Neural progenitor cell (in vitro differentiated cells): ENCODE data around the gene CNR2. TPM values are rescaled to one million over a fixed set of nuclear protein-coding genes. Genes with fewer than 3 reads are reported as not detected.

Experiments used
- DNase-seq: peaks from one replicate; pipeline ENCODE4 v3.0.0-alpha.2; 2016; ENCODE audit warnings: low spot score
- H2AFZ ChIP-seq: fragments of 200-600 bp; sonication (generic); replicated peaks from 2 replicates; pipeline ENCODE4 v1.6.1; 2016; ENCODE audit warnings: antibody characterized with exemption
- H3F3A ChIP-seq: fragments of 200-600 bp; sonication (generic); 2 replicates; pipeline ENCODE4 v1.6.1; 2016; ENCODE audit warnings: antibody characterized with exemption, low read depth
- H3K27ac ChIP-seq: fragments of 200-600 bp; sonication (generic); 2 replicates; pipeline ENCODE4 v1.5.1; 2016; ENCODE audit warnings: mild to moderate bottlenecking
- H3K27me3 ChIP-seq: fragments of 200-600 bp; sonication (generic); 2 replicates; pipeline ENCODE4 v1.6.1; 2016; ENCODE audit warnings: mild to moderate bottlenecking, moderate library complexity
- H3K36me3 ChIP-seq: fragments of 200-600 bp; sonication (generic); 2 replicates; pipeline ENCODE4 v1.5.1; 2016
- H3K4me1 ChIP-seq: fragments of 200-600 bp; sonication (generic); 2 replicates; pipeline ENCODE4 v1.6.1; 2016; ENCODE audit warnings: mixed run types
- H3K4me2 ChIP-seq: fragments of 200-600 bp; sonication (generic); 2 replicates; pipeline ENCODE4 v1.6.1; 2016
- H3K4me3 ChIP-seq: fragments of 200-600 bp; sonication (generic); 2 replicates; pipeline ENCODE4 v1.5.1; 2016
- H3K79me2 ChIP-seq: fragments of 200-600 bp; sonication (generic); 2 replicates; pipeline ENCODE4 v1.6.1; 2016; ENCODE audit warnings: low read depth
- H3K9ac ChIP-seq: fragments of 200-600 bp; sonication (generic); 2 replicates; pipeline ENCODE4 v1.6.1; 2016
- H3K9me3 ChIP-seq: fragments of 200-600 bp; sonication (generic); 2 replicates; pipeline ENCODE4 v1.5.1; 2016; ENCODE audit warnings: low read depth
- H4K20me1 ChIP-seq: fragments of 200-600 bp; sonication (generic); 2 replicates; pipeline ENCODE4 v1.6.1; 2016; ENCODE audit warnings: low read depth
- H3K27ac Mint-ChIP-seq: 3 replicates; pipeline ENCODE4 v1.8.0; 2021; ENCODE audit warnings: mixed read lengths
- H3K27me3 Mint-ChIP-seq: 2 replicates; pipeline ENCODE4 v1.8.0; 2022; ENCODE audit warnings: low read depth, mild to moderate bottlenecking, inconsistent platforms, moderate library complexity, mixed read lengths; ENCODE audit not compliant: insufficient read depth
- H3K36me3 Mint-ChIP-seq: 3 replicates; pipeline ENCODE4 v1.8.0; 2021; ENCODE audit warnings: mixed read lengths
- H3K4me1 Mint-ChIP-seq: 3 replicates; pipeline ENCODE4 v1.8.0; 2021; ENCODE audit warnings: mixed read lengths
- H3K4me3 Mint-ChIP-seq: 3 replicates; pipeline ENCODE4 v1.8.0; 2021; ENCODE audit warnings: mild to moderate bottlenecking, moderate library complexity, mixed read lengths
- H3K9me3 Mint-ChIP-seq: 3 replicates; pipeline ENCODE4 v1.8.0; 2020; ENCODE audit warnings: mixed read lengths
- CTCF ChIP-seq: fragments of 200-600 bp; sonication (generic); IDR thresholded peaks from 2 replicates; pipeline ENCODE4 v1.5.1; 2017; ENCODE audit warnings: antibody characterized with exemption, mild to moderate bottlenecking
- EZH2 ChIP-seq: fragments of 200-600 bp; sonication (generic); IDR thresholded peaks from 2 replicates; pipeline ENCODE4 v1.6.1; 2017; ENCODE audit warnings: antibody characterized with exemption, mild to moderate bottlenecking, moderate library complexity
- EZH2phosphoT487 ChIP-seq: fragments of 200-600 bp; sonication (generic); IDR thresholded peaks from 2 replicates; pipeline ENCODE4 v1.6.1; 2017; ENCODE audit warnings: antibody characterized with exemption
- total RNA-seq: library from RNA; depleted of rRNA; stranded (reverse); fragments of >200 nt; gene quantifications from 2 replicates; pipeline ENCODE4 v1.2.3, GENCODE V29; 2015; ENCODE audit warnings: low replicate concordance

Gene CNR2
- total RNA-seq, 1 donor from 2014 or later: not detected

- Histone ChIP-seq H4K20me1 (no peaks in the 10 kb centered on the region), H3K4me3 (no peak overlapping the region), H3K79me2 (no peaks in the 10 kb centered on the region), H3F3A (no peaks in the 10 kb centered on the region), H3K9ac (no peak overlapping the region), H3K27ac (no peak overlapping the region), H3K27me3 (peaks cover 10% of the 10 kb centered on the region), H3K4me1 (no peaks in the 10 kb centered on the region), H3K36me3 (no peaks in the 10 kb centered on the region), H3K4me2 (no peak overlapping the region), H2AFZ (no peak overlapping the region), H3K9me3 (no peaks in the 10 kb centered on the region)
- H3K27me3 Mint-ChIP-seq: peaks cover 9% of the 10 kb centered on the region
- H3K4me1 Mint-ChIP-seq: peaks cover 5% of the 10 kb centered on the region
- peaks cover 4% of the 10 kb centered on the region for H3K9me3 Mint-ChIP-seq
- no peak for TF ChIP-seq CTCF
- no peak for TF ChIP-seq EZH2phosphoT487
- TF ChIP-seq EZH2: no peak
- no peak for DNase-seq
- H3K27ac Mint-ChIP-seq: no peak overlapping the region
- no peaks in the 10 kb centered on the region for H3K36me3 Mint-ChIP-seq
- no peak overlapping the region for H3K4me3 Mint-ChIP-seq
These were observed 17.2 kb downstream of the CNR2 start for GRCh38 chr1:23895993-23896392.

- Mint-ChIP-seq H3K27ac (no peak overlapping the region), H3K27me3 (peaks cover 2% of the 10 kb centered on the region), H3K9me3 (no peaks in the 10 kb centered on the region), H3K36me3 (no peaks in the 10 kb centered on the region), H3K4me3 (no peak overlapping the region), H3K4me1 (peaks cover 2% of the 10 kb centered on the region)
- Histone ChIP-seq H3K4me2 (no peak overlapping the region), H3F3A (no peaks in the 10 kb centered on the region), H3K36me3 (no peaks in the 10 kb centered on the region), H2AFZ (no peak overlapping the region), H3K27ac (no peak overlapping the region), H3K79me2 (no peaks in the 10 kb centered on the region), H3K9ac (no peak overlapping the region), H3K4me3 (no peak overlapping the region), H3K27me3 (peaks cover under 1% of the 10 kb centered on the region), H3K4me1 (no peaks in the 10 kb centered on the region), H4K20me1 (no peaks in the 10 kb centered on the region), H3K9me3 (no peaks in the 10 kb centered on the region)
- DNase-seq: no peak
- TF ChIP-seq EZH2phosphoT487 (no peak), EZH2 (no peak), CTCF (no peak)
These were observed 18.1 kb downstream of the CNR2 start for GRCh38 chr1:23895082-23895481.

- no peaks in the 10 kb centered on the region for H3K9me3 Mint-ChIP-seq
- Histone ChIP-seq H4K20me1 (no peaks in the 10 kb centered on the region), H3K9ac (no peak overlapping the region), H3K27ac (no peak overlapping the region), H3K27me3 (no peaks in the 10 kb centered on the region), H3K4me3 (no peak overlapping the region), H2AFZ (no peak overlapping the region), H3K4me2 (no peak overlapping the region), H3F3A (no peaks in the 10 kb centered on the region), H3K4me1 (no peaks in the 10 kb centered on the region), H3K9me3 (no peaks in the 10 kb centered on the region), H3K36me3 (no peaks in the 10 kb centered on the region), H3K79me2 (no peaks in the 10 kb centered on the region)
- no peaks in the 10 kb centered on the region for H3K36me3 Mint-ChIP-seq
- no peak overlapping the region for H3K27ac Mint-ChIP-seq
- H3K4me1 Mint-ChIP-seq: no peaks in the 10 kb centered on the region
- H3K4me3 Mint-ChIP-seq: no peak overlapping the region
- no peaks in the 10 kb centered on the region for H3K27me3 Mint-ChIP-seq
- DNase-seq: no peak
- TF ChIP-seq CTCF: no peak
These were observed 24.1 kb downstream of the CNR2 start for GRCh38 chr1:23889074-23889473.

- Histone ChIP-seq H3K4me3 (no peak overlapping the region), H3K9ac (no peak overlapping the region), H3K27ac (no peak overlapping the region), H3K4me2 (no peak overlapping the region), H3F3A (no peaks in the 10 kb centered on the region), H3K36me3 (no peaks in the 10 kb centered on the region), H2AFZ (no peak overlapping the region), H3K27me3 (no peaks in the 10 kb centered on the region), H3K9me3 (no peaks in the 10 kb centered on the region), H3K4me1 (no peaks in the 10 kb centered on the region), H4K20me1 (no peaks in the 10 kb centered on the region), H3K79me2 (no peaks in the 10 kb centered on the region)
- TF ChIP-seq EZH2phosphoT487: no peak
- TF ChIP-seq EZH2: no peak
- no peak for TF ChIP-seq CTCF
- Mint-ChIP-seq H3K27ac (no peak overlapping the region), H3K36me3 (no peaks in the 10 kb centered on the region), H3K27me3 (no peaks in the 10 kb centered on the region), H3K4me3 (no peak overlapping the region), H3K4me1 (no peaks in the 10 kb centered on the region), H3K9me3 (peaks cover 4% of the 10 kb centered on the region)
- DNase-seq: no peak
These were observed 27.9 kb downstream of the CNR2 start for GRCh38 chr1:23885222-23885621.
